GM10248 (cell line): ENCODE measurements around the gene MSANTD1.

Source experiments
- CTCF ChIA-PET: fragments of 300-600 bp; sonication (Branson Sonifier 250); formaldehyde crosslinking; extraction: SDS; loops from one replicate; lab custom pipeline; 2021; ENCODE audit warnings: antibody characterized with exemption; lab: Yijun Ruan, JAX
- POLR2A ChIA-PET: fragments of 350-650 bp; sonication (Branson Sonifier 250); formaldehyde crosslinking; extraction: SDS; loops from one replicate; lab custom pipeline; 2020; ENCODE audit warnings: antibody characterized with exemption; lab: Yijun Ruan, JAX
- DNase-seq: peaks from one replicate; pipeline ENCODE4 v3.0.0; 2012; ENCODE audit errors: extremely low spot score
- TF ChIP-seq, protein P1 (sequence below): IDR thresholded peaks from 2 replicates; pipeline ENCODE4 v1.5.1; 2012; ENCODE audit warnings: mild to moderate bottlenecking, low read depth; ENCODE audit errors: extremely low read depth, missing control alignments, control extremely low read depth

The MSANTD1 gene

GRCh38 chr4:3239303-3239702, 9.7 kb upstream of the MSANTD1 start:
- no peak for DNase-seq

DNA sequence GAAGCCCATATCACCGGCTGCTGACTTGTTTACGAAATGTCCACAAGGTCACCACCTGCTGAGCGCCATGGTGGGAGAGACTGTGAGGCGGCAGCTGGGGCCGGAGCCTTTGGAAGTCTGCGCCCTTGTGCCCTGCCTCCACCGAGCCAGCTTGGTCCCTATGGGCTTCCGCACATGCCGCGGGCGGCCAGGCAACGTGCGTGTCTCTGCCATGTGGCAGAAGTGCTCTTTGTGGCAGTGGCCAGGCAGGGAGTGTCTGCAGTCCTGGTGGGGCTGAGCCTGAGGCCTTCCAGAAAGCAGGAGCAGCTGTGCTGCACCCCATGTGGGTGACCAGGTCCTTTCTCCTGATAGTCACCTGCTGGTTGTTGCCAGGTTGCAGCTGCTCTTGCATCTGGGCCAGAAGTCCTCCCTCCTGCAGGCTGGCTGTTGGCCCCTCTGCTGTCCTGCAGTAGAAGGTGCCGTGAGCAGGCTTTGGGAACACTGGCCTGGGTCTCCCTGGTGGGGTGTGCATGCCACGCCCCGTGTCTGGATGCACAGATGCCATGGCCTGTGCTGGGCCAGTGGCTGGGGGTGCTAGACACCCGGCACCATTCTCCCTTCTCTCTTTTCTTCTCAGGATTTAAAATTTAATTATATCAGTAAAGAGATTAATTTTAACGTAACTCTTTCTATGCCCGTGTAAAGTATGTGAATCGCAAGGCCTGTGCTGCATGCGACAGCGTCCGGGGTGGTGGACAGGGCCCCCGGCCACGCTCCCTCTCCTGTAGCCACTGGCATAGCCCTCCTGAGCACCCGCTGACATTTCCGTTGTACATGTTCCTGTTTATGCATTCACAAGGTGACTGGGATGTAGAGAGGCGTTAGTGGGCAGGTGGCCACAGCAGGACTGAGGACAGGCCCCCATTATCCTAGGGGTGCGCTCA, 8.7 kb upstream of the MSANTD1 start:
- ChIA-PET POLR2A (interaction anchor here (0.5 kb wide), 1 partner anchor 15 kb away, joined by 4 read pairs; no protein-coding TSS in a partner anchor), CTCF (no interaction called here)
- DNase-seq, result no peak
- TF ChIP-seq, protein P1, sequence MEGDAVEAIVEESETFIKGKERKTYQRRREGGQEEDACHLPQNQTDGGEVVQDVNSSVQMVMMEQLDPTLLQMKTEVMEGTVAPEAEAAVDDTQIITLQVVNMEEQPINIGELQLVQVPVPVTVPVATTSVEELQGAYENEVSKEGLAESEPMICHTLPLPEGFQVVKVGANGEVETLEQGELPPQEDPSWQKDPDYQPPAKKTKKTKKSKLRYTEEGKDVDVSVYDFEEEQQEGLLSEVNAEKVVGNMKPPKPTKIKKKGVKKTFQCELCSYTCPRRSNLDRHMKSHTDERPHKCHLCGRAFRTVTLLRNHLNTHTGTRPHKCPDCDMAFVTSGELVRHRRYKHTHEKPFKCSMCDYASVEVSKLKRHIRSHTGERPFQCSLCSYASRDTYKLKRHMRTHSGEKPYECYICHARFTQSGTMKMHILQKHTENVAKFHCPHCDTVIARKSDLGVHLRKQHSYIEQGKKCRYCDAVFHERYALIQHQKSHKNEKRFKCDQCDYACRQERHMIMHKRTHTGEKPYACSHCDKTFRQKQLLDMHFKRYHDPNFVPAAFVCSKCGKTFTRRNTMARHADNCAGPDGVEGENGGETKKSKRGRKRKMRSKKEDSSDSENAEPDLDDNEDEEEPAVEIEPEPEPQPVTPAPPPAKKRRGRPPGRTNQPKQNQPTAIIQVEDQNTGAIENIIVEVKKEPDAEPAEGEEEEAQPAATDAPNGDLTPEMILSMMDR, result no peak

More at GRCh38 chr4:3239303-3239702, 9.7 kb upstream of the MSANTD1 start:
- CTCF ChIA-PET, result no interaction called here
- TF ChIP-seq, protein P1, result no peak
- POLR2A ChIA-PET, result no interaction called here

- POLR2A ChIA-PET, result interaction anchor here (1.1 kb wide), 1 partner anchor 13 kb away, joined by 3 read pairs; no protein-coding TSS in a partner anchor
- TF ChIP-seq, protein P1, result no peak
- CTCF ChIA-PET, result interaction anchor here (1.4 kb wide), 1 partner anchor 12 kb away, joined by 4 read pairs; no protein-coding TSS in a partner anchor
- no peak for DNase-seq
These were observed 7.9 kb upstream of the MSANTD1 start for GRCh38 chr4:3240936-3241522.

GRCh38 chr4:3241898-3242524, 6.9 kb upstream of the MSANTD1 start:
- ChIA-PET POLR2A (interaction anchor here (1.1 kb wide), 1 partner anchor 14 kb away, joined by 3 read pairs; no protein-coding TSS in a partner anchor), CTCF (interaction anchor here (1.4 kb wide), 1 partner anchor 11 kb away, joined by 4 read pairs; no protein-coding TSS in a partner anchor)
- no peak for DNase-seq
- TF ChIP-seq, protein P1, result no peak

- no peak for DNase-seq
- TF ChIP-seq, protein P1, result no peak
- CTCF ChIA-PET, result interaction anchor here (1.0 to 1.6 kb wide), 2 partner anchors 11 to 18 kb away, joined by 4 to 5 read pairs; no protein-coding TSS in a partner anchor
- POLR2A ChIA-PET, result no interaction called here
These were observed 5.7 kb upstream of the MSANTD1 start for GRCh38 chr4:3243136-3243780.

DNA sequence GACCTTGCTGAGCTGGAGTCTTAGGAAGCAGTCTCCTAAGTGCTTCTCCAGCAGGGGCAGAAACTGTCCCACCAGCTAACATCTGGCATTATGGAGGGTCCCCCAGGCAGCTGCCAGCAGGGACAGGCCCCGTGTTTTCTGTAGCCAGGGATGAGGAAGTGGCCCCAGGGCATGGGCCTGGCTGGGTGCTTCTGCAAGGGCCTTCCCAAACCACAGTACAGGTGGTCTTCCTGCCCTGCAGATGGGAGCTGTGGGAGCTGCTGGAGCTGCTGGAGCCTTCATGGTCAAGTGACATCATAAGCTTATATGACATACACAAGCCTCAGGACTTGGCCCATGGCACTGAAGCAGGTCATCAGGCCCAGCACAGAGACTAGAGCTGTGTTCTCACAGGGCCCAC, 5.0 kb upstream of the MSANTD1 start:
- TF ChIP-seq, protein P1, result no peak
- DNase-seq, result no peak
- POLR2A ChIA-PET, result no interaction called here
- CTCF ChIA-PET, result interaction anchor here (1.0 to 1.6 kb wide), 3 partner anchors 11 to 103 kb away, joined by 3 to 5 read pairs (median 4); no protein-coding TSS in a partner anchor
